DMS153 treated with DMSO at 0.1 percent for 48 hours (cell line): Measurements from ENCODE around the gene MCF2L.

ENCODE experiments used
- DNase-seq: peaks from one replicate; lab custom pipeline; 2025; ENCODE audit not compliant: unreplicated experiment; lab: John Stamatoyannopoulos, UW

The MCF2L gene

DNA sequence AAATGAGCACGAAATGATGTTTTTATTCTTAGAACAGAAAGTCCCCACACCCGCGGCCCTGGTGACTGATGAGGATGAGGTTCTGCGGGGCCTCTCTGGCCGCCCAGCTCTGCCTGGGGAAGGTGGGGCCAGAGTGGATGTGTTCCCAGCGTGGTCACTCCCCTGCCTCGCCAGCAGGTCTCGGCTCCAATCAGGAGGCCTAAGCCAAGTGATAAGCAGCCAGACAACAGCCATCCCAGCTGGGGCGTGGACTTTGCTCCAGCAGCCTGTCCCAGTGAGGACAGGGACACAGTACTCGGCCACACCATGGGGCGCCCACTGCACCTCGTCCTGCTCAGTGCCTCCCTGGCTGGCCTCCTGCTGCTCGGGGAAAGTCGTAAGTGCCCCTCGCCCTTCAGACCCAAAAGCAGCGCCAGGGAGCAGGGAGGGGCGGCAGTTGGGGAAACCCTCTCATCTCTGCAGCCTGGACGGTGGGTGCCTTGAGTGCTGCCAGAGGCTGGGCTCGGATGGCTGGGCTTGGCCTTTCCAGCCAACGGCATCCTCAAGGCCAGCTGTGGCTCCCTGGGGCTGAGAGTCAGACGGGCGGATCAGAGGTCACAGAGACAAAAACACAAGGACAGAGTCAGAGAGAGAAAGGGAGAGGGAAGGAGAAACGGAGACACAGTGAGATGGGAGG lies 153.7 kb downstream of the MCF2L start, which contains the start of gene F10:
Gene F10 (plus strand): TSS at position 250 of the 676 bp plus-strand sequence. CDS start 57 bp downstream, at position 307.
- DNase-seq: no peak

- DNase-seq: no peak
Observed at GRCh38 chr13:113123226-113124201, 154.5 kb downstream of the MCF2L start.

DNA sequence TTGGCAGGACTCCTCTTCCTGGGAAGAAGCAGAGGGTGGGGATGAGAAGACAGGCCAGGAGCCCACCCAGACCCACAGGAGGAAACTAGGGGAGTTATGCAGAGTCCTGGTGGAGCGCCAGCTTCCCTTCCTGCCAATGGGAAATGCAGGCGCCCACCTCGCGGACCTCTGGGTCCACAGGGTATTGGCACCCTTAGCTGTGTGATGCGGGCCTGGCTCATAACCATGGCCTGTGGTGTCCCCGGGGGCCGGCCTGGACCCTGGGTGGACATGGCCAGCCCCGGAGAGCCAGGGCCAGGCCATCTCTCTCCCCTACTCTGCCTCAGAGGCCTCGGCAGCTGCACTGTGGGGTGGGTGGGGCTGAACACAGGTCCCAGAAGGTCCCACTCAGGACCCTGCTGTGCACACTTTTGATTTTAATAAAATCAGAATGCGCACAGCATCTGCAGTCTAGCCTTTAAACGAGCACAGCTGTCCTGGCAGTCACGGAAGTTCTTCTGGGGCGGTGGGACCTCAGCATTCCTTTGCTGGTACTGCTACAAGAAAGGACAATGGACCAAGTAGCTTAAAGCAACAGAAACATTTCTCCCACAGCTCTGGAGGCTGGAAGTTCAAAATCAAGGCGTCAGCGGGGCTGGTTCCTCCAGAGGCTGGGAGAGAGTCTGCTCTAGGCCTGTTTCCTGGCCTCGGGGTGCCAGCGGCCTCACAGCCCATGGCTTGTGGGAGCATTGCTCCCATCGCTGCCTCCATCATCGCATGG lies 155.4 kb downstream of the MCF2L start:
- DNase-seq: no peak

DNA sequence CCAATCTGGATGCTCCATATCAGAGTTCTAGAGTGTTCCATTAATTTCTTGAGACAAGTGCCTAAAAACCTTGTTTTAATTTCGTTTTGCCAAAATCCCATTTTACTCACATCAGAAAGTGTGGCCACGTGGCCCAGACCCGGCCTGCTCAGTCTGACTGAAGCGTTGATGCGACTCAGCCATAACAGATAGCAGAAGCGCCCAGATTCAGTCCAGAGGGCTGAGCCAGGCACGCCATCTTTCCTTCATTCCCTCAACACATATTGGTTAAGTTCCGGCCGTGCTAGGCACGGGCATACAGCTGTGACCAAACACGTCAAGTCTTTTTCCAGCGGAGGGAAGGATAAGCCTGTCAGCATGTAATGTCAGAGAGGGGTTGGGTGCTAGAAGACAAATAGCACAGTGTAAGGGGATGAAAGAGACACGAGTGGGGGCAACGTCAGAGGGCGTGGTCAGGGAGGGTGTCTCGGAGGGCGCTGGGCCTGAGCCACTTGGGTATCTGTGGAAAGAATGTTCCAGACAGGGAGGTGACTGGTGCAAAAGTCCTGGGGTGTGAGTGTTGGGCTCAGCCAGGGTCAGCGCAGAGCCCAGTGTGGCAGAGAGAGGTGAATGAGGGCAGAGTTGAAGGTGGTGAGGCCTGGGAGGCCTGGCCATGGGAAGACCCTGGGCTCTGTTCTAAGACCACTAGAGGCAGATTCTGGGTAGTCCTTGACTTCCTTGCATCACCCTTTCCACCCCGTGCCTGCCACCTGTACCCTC lies 156.7 kb downstream of the MCF2L start:
- DNase-seq: no peak

DNA sequence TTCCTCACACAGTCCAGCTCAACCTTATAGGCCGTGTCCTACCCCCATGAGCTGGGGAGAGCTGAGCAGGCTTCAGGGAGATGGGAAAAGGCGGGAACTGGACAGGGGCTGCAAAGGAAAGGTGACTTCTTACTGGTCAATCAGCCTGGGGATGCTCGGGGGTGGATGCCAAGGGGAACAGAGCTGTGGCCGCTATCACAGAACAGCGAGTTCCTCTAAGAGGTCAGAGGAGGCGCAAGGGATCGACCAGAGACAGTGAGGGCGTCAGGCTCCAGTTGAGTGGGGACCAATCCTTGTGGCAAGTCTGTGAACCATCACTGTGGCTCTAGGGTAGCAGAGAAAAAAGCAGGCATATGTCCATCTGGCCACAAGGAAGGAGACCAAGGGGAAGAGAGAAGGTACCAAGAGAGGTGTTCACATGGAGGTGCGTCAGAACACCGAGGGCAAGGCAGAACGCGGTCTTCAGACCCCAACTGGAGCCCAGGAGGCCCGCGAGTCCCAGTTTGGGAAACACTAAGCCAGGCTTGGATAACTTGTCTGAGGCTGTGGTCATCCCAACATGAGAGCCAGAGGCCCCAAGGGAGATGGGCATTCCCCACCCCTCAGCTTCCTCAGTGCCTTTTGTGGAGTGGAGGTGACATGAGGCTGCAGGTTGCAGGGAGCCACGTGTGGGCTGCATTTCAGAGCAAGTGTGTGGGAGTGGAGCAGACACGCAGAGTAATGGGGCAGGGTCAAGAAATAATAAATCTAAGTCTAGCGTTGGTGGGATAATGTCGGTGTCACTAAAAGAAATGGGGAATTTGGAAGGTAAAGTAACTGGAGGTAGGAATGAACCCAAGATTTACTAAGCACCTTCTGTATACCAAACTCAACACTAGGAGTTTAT lies 157.5 kb downstream of the MCF2L start:
- no peak for DNase-seq

- DNase-seq: no peak
Observed at GRCh38 chr13:113129480-113129879, 160.5 kb downstream of the MCF2L start.

GRCh38 chr13:113129921-113130750 lies 161.1 kb downstream of the MCF2L start:
- DNase-seq: no peak

GRCh38 chr13:113135281-113135760 lies 166.3 kb downstream of the MCF2L start:
- DNase-seq: no peak

DNA sequence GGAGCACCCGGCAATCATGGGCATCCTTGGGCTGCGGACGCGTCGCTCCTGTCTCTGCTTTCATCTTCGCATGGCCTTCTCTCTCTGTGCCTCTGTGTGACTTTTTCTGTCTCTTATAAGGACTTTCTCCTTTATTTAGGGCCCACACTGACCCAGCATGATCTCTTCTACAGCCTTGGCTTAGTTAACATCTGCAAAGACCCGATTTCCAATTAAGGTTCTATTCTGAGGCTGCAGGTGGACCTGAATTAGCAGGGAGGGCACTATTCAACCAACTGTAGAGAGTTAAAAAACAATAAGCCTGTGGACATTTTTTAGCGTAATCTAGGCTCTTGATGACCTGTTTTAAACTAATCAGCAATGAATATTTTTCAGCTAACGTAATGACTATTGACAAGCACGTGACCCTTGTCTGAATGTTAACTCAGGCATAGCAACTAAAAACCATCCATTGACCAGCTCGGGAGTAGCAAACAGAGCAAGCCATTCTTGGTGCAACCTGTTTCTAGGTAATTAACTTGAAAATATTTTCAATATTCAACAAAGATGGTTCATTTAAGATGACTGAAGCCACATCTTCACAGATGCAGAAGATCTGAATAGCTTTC lies 168.8 kb downstream of the MCF2L start:
- no peak for DNase-seq

GRCh38 chr13:113138792-113139551 lies 170.0 kb downstream of the MCF2L start:
- DNase-seq: no peak

DNA sequence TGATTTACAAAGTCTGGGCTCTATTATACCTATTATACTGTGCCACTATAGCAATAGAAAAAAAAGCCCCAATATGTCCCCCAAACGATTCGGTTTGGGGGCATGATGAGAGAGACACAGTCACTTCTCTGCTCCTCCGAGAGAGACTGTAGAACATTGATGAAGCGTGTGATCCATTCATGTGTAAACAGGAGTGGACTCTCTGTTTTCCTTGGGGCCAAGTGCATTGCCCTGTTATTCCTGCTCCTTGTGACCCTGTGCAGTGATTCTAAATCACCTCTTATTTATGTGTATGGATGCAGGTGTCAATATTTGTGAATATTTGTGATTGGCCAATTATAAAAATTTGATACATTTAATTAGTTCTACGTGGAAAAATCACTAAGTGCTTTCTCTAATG lies 170.6 kb downstream of the MCF2L start:
- DNase-seq: no peak

GRCh38 chr13:113140677-113141600 lies 171.9 kb downstream of the MCF2L start:
- DNase-seq: no peak

GRCh38 chr13:113141601-113141970 lies 172.6 kb downstream of the MCF2L start:
- DNase-seq: no peak

GRCh38 chr13:113142876-113143275 lies 173.9 kb downstream of the MCF2L start:
- DNase-seq: no peak

GRCh38 chr13:113143466-113144254 lies 174.6 kb downstream of the MCF2L start:
- DNase-seq: no peak

- DNase-seq: no peak
Observed at GRCh38 chr13:113144255-113144629, 175.2 kb downstream of the MCF2L start.
